Suppressor macrophage treated with lipopolysaccharide for 1 hour (primary cell): Measurements from ENCODE around the gene VWA2.

Experiments used
- DNase-seq, 3 donors: peaks; one replicate each; pipeline ENCODE4 v3.0.0-alpha.2; 2020 to 2022

The VWA2 gene

DNA sequence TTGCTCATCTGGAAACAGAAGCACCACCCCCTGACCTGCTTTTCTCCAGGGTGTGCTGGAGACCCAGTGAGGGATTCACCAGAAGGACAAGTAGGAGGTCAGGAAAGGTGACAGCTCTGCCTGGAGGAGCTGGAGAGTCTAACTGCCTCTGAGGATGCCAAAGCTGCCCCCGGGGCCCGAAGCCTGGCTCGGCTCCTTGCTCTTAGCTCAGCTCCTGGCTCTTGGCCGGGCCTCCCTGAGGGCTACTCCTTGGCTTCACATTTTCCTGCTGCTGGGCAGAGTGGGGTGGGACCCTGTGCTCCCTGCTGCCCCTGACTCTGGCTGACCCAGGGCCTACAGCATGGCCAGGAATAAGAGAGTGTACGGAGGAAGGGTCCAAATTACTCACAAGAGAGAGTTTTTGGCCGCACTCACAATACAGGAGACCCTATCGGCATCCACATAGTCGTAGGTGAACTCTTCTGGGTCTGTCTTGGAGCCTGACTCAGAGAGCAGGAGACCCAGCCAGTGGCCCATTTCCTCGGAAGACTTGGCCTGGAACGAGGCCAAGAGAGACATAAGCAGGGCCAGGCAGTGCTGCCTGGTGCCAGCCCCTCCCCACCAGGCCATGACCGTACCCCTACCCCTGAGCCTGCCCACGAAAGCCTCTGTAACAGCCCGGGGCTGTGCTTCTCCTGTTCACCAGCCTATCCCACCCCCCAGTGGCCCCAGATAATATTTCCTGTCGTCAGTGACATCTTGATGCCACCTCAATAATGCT lies 63.1 kb downstream of the VWA2 start:
- DNase-seq = no peak

DNA sequence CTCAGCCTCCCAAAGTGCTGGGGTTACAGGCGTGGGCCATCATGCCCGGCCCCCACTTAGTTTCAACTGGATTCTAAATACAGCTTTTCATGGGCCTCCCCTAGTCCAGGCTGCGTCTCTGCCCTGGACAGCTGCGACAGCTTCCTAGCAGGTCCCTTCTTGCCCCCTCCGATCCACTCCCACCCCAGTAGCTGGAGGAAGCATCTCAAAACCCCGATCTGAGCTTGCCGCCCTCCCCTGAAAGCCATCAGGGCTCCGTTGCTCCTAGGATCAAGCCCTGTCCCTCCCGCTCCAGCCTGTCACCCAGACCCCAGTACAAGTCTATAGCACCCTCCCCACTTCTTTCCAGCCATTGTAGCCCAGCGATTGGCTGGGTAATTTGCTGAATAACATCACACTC lies 64.5 kb downstream of the VWA2 start:
- no peak for DNase-seq

DNA sequence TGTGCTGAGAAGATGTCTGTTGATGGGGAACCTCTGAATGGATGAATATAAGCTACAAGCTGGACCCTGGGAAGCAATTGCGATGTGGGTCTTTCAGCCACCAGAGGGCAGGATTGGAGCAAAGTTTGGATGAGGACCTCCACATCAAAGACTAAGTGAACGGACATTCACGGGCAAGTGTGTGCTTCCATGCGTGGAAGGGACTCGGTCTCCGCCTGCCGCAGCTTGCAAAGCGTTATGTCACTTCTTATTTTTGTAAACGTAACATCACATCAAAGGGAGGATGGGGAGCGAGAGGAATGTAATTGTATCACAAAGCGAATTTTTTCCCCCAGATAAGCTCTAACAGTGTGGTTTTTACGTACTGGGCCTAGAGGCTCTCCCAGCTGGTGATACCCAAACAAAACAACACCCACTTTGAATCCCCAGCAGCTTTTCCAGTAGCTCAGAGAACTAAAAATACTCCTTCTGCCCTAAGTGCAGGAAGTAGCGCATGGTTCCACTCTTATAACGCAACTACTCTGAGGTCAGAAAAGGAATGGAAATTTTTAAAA lies 65.0 kb downstream of the VWA2 start:
- DNase-seq = peak; percentile 79 to 85 (median 83)

DNA sequence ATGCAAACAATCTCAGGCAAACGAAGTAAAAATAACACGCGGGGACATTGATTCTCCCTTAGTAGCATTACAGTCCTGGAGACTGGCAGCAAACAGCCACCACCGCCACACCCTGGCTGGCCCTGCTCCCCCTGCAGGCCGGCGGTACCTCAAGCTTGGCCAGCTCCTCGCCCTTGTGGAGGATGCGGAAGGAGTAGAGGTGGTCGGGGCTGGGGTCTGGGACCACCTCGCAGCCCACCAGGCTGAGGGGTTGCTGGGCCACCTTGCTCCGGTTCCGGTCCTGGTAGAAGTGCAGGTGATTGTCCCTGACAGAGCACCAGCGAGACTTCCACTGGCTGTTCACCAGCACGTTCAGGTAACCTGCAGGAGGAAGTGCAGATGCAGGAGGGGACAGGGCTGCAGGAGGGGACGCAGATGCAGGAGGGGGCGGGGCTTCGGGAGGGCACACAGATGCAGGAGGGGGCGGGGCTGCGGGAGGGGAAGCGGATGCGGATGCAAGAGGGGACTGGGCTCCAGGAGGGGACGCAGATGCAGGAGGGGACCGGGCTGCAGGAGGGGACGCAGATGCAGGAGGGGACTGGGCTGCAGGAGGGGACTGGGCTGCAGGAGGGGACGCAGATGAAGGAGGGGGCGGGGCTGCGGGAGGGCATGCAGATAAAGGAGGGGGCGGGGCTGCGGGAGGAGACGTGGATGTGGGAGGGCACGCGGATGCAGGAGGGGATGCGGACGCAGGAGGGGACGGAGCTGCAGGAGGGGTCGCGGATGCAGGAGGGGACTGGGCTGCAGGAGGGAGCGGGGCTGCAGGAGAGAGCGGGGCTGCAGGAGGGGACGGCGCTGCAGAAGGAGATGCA lies 65.7 kb downstream of the VWA2 start:
- peak; percentile 33 to 63 (median 39) for DNase-seq

DNA sequence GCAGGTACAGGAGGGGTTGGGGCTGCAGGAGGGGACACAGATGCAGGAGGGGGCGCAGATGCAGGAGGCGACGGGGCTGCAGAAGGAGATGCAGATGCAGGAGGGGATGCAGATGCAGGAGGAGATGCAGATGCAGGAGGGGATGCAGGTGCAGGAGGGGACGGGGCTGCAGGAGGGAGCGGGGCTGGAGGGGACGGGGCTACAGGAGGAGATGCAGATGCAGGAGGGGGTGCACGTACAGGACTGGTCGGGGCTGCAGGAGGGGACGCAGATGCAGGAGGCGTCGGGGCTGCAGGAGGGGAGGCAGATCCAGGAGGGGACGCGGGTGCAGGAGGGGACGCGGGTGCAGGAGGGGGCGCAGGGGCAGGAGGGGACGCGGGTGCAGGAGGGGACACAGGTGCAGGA lies 66.5 kb downstream of the VWA2 start:
- no peak for DNase-seq

DNA sequence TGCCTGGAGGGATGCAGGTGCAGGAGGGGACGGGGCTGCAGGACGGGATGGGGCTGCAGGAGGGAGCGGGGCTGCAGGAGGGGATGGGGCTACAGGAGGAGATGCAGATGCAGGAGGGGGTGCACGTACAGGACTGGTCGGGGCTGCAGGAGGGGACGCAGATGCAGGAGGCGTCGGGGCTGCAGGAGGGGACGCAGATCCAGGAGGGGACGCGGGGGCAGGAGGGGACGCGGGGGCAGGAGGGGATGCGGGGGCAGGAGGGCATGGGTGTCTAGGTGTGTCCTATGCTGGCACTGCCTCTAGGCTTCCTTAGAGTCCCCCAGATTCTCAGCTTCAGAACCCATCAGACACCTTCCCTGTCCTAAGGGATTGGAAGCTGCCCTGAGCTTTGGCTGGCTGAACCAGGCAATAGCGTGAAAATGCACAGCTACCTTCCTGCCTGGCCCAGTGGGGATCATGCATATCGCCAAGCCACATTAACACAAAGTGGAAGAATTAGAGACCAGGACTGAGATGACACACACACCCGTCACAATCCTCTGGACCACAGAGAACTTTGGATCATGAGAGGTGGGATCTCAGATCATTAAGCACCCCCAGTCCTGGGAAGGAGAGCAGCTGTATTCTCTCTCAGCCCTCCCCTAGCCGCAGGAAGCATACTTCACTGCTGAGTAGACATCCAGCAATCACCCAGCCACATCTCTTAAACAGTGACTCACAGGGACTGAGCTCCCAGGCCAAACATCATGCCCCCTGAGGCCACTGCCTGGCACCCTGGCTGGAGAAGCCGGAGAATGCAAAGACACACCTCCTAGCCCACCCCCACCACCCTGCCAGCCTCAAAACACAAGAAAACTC lies 67.3 kb downstream of the VWA2 start:
- DNase-seq = no peak

DNA sequence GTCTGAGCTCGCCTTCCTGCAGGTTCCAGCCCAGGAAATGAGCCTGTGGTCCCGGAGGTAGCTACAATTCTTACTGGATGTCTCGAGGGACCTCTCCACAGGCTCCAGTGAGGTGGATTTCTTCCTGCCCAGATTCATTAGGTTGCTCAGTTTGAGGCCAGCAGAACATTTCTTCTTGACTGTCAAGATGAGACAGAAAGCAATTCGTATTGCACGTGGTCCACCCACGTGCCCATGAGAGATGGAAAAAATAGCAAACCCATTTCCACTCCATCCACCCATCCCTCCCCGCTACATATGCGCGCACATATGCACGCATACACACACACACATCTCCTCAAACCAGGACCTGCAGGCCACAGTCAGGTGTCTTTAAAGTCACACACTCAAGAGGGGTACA lies 68.7 kb downstream of the VWA2 start:
- DNase-seq = no peak

DNA sequence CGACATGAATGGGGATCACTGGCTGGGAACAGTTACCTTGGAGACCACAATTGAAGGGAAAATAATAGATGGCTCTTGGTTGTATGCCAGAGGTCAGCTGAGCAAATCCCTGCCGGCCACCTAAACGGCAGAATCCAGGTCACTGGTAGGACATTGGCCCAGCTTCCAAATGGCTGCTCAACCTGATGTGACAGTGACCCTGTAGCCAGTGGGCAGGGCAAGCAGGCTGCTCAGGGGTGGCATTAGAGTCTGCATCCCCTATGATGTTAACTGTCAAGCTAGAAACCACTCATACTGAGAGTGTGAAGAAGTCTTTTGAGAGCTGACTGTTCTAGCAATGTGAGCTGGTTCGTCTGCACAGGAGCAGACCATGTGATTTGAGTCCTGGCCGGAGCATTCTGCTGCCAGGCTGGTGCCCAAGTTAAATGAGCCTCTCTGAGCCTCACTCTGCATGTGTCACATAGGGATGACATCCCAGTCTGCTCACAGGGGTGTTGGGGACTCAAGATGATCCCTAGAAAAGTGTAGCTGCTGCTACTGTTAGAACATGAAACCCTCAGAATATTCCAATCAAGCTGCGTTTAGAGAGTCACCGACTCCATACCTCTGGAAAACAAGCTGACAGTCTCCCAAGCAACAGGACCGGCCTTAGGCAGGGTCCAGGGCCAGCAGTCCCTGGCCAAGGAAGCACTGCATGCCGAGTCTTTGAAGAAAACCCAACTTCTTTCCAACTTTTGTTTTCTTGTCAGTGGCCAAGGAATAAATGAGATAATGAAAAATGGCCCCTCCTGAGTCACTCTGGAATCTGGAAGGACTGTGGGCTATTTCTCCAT lies 69.7 kb downstream of the VWA2 start:
- no peak for DNase-seq

DNA sequence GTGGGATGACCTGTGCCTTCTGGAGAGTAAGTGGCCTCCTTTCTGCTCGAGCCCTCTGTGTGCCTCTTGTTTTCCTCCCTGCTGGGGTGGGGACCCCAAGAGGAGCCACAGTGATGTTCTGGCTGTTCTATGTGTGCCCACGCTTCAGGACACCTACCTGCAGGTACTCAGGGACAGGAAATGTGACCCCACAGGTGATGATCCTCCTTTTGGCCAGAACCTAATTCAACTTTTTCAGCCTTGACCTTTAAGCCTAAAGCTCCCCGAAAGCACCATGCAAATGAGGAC lies 70.3 kb downstream of the VWA2 start:
- DNase-seq = no peak

DNA sequence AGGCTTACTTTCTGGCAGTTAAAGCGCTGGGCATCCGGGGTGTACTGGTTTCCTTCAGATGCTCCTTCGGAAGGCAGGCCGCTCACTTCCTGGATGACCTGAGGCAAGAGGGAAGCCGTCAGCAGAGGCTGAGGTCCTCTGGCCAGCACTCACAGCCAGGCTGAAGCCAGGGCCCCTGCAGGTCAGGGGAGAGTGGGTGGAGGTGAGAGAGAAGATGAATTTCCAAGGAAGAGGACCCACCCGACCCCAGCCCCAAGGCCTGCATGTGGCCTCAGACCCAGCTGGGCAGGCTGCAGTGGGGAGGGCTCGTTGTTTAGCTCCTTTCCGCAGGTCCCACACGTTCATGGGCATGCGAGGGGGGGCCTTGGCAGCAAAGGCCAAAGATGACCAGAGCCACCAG lies 71.3 kb downstream of the VWA2 start:
- DNase-seq = no peak

DNA sequence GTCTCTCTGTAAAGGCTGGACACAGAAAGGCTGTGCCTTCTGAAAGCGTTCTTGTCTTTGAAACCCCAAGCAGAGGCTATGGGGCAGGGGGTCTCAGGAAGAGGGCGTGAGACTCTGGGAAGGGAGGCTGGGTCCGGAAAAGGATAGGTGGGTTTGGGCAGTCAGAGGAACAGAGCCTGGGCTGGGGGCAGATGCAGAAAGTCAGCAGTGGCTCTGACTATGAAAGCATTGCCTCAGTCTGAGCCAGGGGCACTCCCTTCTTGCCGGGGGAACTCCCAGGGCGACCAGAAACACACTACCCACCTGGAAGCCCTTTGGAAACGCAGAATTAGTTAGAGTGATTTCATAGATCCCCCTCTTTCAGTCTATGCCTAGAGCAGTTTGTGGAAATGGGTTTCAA lies 72.0 kb downstream of the VWA2 start:
- DNase-seq = no peak

DNA sequence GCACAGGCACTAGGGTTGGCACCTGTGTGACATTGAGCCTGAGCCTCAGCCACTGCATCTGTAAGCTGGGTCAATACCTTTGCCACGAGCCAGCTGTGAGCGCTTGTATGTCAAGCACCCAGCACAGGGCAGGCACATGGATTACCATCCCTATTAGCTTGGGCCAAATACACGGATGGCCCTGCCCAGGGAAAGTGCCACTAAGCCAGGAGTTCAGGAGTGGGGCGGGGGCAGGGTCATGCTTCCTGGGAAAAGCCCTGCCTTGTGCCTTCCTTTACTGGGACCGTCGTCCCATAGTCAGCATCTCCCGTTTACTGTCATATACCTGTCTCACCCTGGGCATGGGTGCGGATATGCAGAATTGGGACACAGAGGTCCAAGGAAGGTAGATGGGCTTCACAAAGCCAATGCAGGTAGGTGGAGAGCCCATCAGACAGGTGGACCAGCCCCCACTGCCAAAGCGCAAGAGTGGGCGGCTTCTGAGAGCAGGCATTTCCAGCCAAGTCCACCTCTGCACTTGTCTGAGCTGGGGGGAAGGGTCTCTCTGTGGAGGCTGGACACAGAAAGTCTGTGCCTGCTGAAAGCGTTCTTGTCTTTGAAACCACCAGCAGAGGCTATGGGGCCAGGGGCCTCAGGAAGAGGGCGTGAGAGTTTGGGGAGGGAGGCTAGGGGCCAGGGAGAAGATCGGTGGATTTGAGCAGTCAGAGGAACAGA lies 72.6 kb downstream of the VWA2 start:
- DNase-seq = no peak

DNA sequence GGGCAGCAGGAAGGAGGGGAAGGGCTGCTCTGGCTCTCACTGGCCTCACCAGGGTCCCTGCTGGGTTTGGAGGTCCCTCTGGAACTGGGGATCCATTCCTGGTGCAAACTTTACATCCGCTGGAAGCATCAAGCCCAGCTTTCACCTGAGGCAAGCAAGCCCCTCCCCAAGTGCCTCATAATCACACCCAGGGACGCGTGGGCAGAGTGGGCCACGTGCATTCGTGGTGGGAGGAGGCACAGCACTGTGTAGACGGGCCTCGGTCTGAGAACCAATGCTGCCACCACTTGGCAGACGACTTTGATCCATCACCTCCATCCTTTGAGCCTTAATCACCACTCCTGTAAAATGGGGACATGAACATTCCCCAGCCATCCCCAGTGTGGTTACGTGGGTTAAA lies 74.1 kb downstream of the VWA2 start:
- no peak for DNase-seq

DNA sequence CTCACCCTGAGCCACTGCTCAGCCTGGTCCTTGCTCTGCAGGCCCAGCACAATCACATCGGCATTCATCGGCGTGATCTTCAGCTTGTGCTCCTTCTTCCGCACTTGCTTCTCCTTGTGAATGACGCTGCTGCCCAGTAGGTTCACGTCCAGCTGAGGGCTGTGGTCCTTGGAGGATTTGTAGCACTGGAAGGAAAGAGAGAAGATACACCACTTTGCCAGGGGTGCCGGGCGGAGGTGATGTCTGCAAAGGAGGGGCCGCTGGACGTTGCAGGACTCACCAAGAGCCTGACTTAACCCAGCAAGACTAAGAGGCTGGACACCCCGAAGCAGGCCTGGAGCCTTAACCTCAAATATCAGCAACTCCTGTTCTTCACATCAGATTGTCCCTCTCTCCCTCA lies 74.8 kb downstream of the VWA2 start:
- no peak for DNase-seq

DNA sequence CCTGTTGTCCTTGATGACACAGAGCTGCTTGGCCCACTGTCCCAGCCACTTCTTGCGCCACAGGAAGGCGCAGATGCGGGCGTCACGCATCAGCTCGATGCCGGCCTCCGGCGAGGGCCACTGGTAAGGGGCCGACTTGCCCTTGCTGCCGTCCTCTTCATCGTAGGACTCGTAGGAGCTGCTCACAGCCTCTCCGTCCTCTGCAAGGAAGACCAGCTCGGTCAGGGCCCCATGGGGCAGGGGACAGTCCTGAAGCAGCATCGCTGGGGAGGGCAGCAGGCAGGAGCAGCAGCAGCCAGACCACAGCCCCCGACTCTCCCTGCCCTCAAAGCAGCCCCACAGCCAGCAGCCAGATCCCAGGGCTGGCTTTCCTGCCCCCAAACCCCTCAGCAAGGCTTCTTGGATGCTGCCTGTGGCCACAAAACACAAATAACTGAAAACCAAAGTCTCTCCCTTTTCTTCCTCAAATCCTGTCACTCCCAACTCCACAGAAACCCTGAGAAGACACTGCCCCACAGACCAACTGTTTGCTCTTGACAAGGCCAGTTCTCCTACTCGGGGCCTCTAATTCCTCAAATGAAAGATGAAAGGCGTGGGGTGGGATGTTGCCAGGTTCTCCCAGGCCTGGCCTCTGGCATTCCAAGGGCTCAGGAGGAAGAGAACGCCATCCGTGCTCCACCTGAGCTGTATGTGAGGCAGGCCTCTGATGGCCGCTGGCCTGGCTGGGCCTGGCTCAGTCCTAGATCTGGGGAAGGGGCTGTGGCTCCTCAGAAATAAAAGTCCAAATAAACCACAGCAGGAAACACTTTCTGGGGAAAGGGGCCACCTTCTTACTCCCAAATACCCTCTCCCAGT lies 76.7 kb downstream of the VWA2 start:
- no peak for DNase-seq

DNA sequence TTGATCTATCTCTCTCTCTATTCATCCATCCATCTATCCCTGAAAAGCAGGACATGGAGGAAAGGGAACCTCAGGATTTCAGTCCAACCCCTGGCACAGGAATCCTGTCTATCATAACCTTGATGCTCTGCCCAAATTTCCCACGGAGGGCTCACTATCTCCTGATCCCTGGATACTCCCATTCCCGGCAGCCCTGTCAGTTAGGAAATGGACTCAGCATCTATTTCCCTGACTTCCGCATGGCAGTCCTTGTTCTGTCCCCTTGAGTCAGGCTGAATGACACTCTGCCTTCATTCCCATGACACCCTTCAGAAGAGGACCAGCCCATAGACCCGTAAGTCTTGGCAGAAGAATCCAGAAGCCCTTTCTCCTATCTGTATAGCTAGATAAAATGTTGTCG lies 77.7 kb downstream of the VWA2 start:
- no peak for DNase-seq

DNA sequence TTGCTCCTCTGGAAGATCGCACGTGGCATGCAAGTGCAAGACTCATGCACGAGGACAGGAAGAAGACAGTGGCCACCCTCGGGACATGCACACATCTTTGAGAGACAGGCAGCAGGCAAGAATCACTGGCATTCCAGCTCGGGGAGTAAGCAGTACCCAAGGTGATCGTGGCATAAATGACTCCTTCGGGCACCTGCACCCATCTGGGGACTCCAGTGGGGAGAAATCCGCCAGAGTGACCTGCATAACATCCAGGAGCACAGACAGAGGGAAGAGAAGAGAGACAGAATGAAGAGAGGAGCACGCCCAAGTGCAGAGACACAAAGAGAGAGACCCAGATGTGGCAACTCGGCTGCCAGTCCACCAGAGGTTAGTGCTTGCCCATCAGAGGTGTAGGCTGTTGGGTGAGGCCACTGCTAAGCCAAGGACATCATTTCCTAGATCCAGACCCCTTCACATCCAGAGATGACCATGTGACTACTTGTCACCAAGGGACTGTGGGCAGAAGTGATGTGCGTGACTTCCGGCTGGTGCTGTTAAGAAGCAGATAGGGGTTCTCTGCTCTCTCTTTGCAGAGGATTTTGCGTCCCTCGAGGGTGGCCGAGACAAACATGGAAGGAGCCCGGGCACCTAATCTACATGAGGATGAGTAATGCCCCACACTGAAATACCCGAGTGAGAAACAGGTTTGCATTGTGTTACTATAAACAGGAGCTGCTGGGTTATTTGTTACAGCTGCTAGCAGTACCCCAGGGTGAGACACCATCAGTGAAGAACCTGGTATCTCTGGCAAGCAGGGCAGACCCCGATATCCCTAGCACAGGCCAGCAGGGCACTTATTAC lies 80.6 kb downstream of the VWA2 start:
- no peak for DNase-seq

DNA sequence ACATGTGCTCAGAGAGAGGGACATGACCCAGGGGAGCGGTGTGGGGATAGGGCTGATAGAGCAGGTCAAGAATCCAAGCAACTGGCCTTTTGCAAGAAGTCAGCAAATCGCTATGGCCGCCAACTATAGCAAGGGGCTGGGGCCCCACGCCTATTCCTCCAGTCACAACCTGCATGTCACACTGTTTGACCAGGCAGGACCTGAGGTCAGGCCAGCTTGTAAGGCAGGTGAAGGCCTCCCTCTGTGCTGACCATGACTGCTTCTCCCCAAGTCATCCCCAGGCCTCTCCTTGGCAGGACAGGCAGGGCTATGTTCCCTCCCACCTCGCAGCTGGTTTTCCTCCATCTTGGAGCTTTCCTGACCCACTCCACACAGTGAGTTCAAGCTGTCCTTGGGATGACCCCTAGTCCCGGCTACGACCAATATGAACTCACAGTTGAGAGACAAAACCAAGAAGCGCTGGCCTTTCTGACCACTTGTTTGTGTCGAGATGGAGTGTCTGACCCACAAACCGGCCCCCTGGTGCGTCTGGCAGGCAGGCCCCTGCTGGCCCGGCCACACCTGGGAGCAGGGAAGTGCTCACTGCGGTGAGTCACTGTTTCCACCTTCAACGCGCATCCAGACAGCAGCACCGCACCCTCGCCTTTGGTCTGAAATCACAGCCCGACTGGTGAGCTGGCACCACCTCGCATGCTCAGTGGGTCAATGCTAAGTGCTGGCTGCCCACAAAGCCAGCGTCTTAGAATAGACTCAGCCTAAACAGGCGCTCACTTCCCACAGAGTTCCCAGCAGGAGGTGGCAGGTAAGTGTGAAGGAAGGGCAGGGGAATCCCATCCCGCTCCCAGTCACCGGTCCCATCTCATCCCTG lies 81.4 kb downstream of the VWA2 start:
- DNase-seq = no peak

DNA sequence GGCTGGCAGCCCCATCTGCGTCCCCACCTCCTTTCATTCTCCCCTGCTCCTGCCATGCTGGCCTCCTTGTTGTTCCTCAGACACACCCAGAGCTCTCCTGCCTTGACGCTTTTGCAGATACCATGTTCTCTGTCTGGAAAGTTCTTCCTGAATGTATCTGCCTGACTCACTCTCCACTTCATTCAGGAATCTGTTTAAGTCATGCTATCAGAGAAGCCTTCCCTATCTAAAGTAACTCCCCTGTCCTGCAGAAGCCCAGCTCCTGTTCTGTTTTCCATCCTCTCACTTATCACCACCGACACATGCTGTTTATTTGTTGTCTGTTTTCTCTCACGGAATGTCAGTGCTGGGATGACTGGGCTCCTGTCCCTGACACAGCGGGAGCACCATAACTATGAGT lies 83.3 kb downstream of the VWA2 start:
- DNase-seq = no peak
